HG02938 (cell line): ENCODE measurements around the gene MS4A3.
"Not testable (repeated sequence)": the region's sequence is repeated elsewhere in the genome, so short reads cannot be mapped to it uniquely, and the experiment has no call there.

Experiments
- ATAC-seq: cut with Tn5 transposase; IDR thresholded peaks from one replicate; pipeline ENCODE4 v1.9.1; 2021; ENCODE audit warnings: mild to moderate bottlenecking, moderate library complexity; ENCODE audit not compliant: unreplicated experiment

The MS4A3 gene

GRCh38 chr11:60088364-60088763 is 31.9 kb downstream of the MS4A3 start, which contains the start of gene MS4A2:
Gene MS4A2, plus strand, starts transcription at chr11:60088664. Its CDS starts 102 bp downstream, at chr11:60088766.
- ATAC-seq = no peak

- no peak for ATAC-seq
Measured at GRCh38 chr11:60095477-60096120, 39.1 kb downstream of the MS4A3 start.

GRCh38 chr11:60097189-60097588 is 40.7 kb downstream of the MS4A3 start:
- ATAC-seq = no peak

GRCh38 chr11:60098508-60098907 is 42.0 kb downstream of the MS4A3 start:
- ATAC-seq = peak; percentile 77

- no peak for ATAC-seq
Measured at GRCh38 chr11:60100516-60100915, 44.1 kb downstream of the MS4A3 start.

- ATAC-seq = not testable (repeated sequence)
Measured at GRCh38 chr11:60101368-60101767, 44.9 kb downstream of the MS4A3 start.

GRCh38 chr11:60104471-60105115 is 48.1 kb downstream of the MS4A3 start:
- ATAC-seq = not testable (repeated sequence)

GRCh38 chr11:60108631-60109030 is 52.2 kb downstream of the MS4A3 start:
- not testable (repeated sequence) for ATAC-seq

- ATAC-seq = no peak
Measured at GRCh38 chr11:60111793-60112192, 55.3 kb downstream of the MS4A3 start.

- ATAC-seq = no peak
Measured at GRCh38 chr11:60116996-60117790, 60.7 kb downstream of the MS4A3 start.

- ATAC-seq = no peak
Measured at GRCh38 chr11:60118338-60118737, 61.9 kb downstream of the MS4A3 start.

GRCh38 chr11:60119710-60120109 is 63.2 kb downstream of the MS4A3 start:
- no peak for ATAC-seq
